ENCODE data around the gene HSD17B1. TPM values are rescaled to one million over a fixed set of nuclear protein-coding genes. Genes with fewer than 3 reads are reported as not detected.
A peak's percentile ranks its signal among the peaks of the same experiment; 100 is the strongest.

The HSD17B1 gene
- total and polyA plus RNA-seq, 8 donors = 0.32 to 3.5 (median 0.91) TPM

DNA sequence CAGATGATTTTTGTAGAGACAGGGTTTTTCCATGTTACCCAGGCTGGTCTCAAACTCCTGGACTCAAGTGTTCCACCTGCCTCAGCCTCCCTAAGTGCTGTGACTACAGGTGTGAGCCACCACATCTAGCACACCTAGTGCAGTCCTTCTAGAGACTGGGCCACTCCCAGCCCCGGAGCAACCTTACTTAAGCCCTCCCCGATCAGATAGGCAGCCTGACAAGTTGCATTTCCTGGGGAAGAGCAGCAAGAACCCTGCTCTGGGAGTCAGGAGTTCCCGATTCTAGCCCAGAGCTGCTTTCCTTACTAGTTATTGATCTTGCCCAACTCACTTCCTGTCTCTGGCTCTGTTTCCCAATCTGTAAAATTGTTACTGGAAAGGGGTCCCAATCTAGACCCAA lies 23.7 kb upstream of the HSD17B1 start:
- Histone ChIP-seq H3K9me3 (no peaks in the 10 kb centered on the region), H3K4me3 (no peak overlapping the region), H3K36me3 (no peaks in the 10 kb centered on the region), H3K27me3 (no peaks in the 10 kb centered on the region), H3K27ac (no peak overlapping the region), H3K4me1 (peaks cover 9 to 21% (median 14%) of the 10 kb centered on the region in 3 donors)
- ATAC-seq (no peak), DNase-seq (no peak), FAIRE-seq (no peak)
- intact Hi-C loops (cut with DNase I) = loop anchor here in 1 of 3 donors (10.0 kb wide), 1 partner anchor 214 kb away; no protein-coding TSS in a partner anchor
- TF ChIP-seq, protein P1, sequence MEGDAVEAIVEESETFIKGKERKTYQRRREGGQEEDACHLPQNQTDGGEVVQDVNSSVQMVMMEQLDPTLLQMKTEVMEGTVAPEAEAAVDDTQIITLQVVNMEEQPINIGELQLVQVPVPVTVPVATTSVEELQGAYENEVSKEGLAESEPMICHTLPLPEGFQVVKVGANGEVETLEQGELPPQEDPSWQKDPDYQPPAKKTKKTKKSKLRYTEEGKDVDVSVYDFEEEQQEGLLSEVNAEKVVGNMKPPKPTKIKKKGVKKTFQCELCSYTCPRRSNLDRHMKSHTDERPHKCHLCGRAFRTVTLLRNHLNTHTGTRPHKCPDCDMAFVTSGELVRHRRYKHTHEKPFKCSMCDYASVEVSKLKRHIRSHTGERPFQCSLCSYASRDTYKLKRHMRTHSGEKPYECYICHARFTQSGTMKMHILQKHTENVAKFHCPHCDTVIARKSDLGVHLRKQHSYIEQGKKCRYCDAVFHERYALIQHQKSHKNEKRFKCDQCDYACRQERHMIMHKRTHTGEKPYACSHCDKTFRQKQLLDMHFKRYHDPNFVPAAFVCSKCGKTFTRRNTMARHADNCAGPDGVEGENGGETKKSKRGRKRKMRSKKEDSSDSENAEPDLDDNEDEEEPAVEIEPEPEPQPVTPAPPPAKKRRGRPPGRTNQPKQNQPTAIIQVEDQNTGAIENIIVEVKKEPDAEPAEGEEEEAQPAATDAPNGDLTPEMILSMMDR (IDR thresholded peaks at IDR 0.05) = no peak
- WGBS, 2 donors = 40 to 53% methylated on average over 3 of the region's 3 CpGs

DNA sequence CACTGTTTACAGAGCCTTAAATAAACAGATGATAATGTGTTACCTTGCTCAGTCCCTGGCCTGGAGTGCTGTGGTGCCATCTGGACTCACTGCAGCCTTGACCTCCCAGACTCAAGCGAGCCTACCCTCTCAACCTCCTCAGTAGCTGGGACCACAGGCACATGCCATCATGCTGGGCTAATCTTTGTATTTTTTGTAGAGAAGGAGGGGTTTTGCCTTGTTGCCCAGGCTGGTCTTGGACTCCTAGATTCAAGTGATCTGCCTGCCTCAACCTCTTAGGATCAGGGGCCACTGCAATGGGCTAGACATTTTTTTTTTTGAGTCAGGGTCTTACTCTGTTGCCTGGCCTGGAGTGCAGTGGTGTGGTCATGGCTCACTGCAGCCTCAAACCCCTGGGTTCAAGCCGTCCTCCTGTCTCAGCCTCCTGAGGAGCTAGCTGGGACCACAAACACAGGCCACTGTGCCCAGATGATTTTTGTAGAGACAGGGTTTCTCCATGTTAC lies 21.7 kb upstream of the HSD17B1 start:
- ATAC-seq (peak; percentile 45 to 73 (median 68)), FAIRE-seq (no peak), DNase-seq (peak in 2 of 6 donors; percentile 63 to 71)
- no peaks in the 10 kb centered on the region for H3K36me3 ChIP-seq
- TF ChIP-seq, protein P1 (IDR thresholded peaks at IDR 0.05) = no peak
- peak overlapping the region; percentile 23 to 79 (median 58) for H3K27ac ChIP-seq
- H3K9me3 ChIP-seq = no peaks in the 10 kb centered on the region
- intact Hi-C loops (cut with DNase I) = no loop called here
- no peaks in the 10 kb centered on the region for H3K27me3 ChIP-seq
- H3K4me1 ChIP-seq = peaks cover 11 to 26% (median 23%) of the 10 kb centered on the region in 3 donors
- H3K4me3 ChIP-seq = no peak overlapping the region
- 47 to 64% methylated on average over 2 of the region's 2 CpGs for WGBS, 2 donors

DNA sequence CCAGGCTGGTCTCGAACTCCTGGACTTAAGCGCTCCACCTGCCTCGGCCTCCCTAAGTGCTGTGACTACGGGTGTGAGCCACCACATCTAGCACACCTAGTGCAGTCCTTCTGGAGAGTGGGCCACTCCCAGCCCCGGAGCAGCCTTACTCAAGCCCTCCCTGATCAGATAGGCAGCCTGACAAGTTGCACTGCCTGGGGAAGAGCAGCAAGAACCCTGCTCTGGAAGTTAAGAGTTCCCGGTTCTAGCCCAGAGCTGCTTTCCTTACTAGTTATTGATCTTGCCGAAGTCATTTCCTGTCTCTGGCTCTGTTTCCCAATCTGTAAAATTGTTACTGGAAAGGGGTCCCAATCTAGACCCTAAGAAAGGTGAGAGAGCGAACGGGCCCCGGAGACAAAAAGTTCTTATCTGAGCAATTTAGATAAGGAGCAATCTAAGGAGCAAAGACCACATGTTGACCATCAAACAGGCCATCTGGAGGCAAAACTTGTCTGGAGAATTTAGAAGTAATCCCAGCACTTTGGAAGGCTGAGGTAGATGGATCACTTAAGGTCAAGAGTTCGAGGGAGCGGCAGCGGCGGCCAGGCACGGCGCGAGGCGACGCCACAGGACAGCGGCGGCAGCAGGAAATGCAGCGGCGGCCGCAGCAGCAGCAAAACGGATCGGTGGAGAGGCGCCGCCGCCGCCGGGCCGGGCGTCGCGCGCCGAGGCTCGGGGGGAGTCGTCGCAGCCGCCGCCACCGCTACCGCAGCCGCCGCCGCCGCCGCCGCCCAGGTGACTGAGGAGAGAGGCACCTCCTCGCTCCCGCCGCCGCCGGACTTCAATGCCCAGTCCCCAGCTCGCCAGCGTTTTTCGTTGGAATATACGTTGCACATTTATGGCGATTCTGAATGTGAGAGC lies 21.0 kb upstream of the HSD17B1 start:
- FAIRE-seq (no peak), ATAC-seq (peak; percentile 23 to 49 (median 38)), DNase-seq (peak; percentile 52 to 84 (median 58))
- H3K4me3 ChIP-seq = peak overlapping the region; percentile 10 to 50 (median 34)
- no peaks in the 10 kb centered on the region for H3K27me3 ChIP-seq
- H3K27ac ChIP-seq = peak overlapping the region; percentile 39 to 79 (median 72)
- no peaks in the 10 kb centered on the region for H3K9me3 ChIP-seq
- intact Hi-C loops (cut with DNase I) = no loop called here
- no peaks in the 10 kb centered on the region for H3K36me3 ChIP-seq
- 9 to 17% methylated on average over 31 to 60 of the region's 60 CpGs for WGBS, 2 donors
- peaks cover 11 to 26% (median 23%) of the 10 kb centered on the region in 3 donors for H3K4me1 ChIP-seq
- TF ChIP-seq, protein P1 (IDR thresholded peaks at IDR 0.05) = peak in 3 of 4 donors; percentile 19 to 35 (median 27)

DNA sequence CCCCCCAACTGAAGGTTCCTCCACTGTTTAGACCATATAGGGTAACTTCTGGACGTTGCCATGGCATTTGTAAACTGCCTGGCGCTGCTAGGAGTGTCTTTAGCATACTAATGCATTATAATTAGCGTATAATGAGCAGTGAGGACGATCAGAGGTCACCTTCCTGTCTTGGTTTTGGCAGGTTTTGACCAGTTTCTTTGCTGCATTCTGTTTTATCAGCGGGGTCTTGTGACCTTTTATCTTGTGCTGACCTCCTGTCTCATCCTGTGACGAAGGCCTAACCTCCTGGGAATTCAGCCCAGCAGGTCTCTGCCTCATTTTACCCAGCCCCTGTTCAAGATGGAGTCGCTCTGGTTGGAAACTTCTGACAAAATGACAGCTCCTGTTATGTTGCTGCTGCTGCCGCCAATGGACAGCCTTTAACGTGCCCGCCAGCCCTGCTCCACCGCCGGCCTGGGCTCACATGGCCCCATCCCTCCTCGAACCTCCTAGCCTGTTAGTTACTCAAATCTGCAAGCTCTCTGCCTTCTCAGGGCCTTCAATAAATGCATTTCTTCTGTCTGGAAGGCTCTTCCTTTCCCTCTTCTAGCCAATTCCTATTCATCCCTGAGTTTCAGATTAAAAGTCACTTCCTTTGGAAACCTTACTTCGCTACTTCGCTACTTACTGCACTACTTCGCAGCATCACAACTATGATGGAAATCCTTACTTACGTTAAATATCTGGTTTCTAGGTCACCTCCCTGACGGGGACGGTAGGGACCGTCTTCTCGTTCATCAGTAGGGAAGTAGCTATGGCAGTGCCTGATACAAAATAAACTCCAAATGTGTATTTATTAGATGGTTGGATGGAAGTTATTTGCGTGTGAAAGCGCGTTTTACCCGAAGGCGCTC lies 17.3 kb upstream of the HSD17B1 start:
- H3K27me3 ChIP-seq = no peaks in the 10 kb centered on the region
- DNase-seq = no peak
- ATAC-seq = peak in 3 of 4 donors; percentile 5 to 7 (median 6)
- 34 to 39% methylated on average over 26 of the region's 26 CpGs for WGBS, 2 donors
- intact Hi-C loops (cut with DNase I) = no loop called here
- FAIRE-seq = no peak
- TF ChIP-seq, protein P1 (IDR thresholded peaks at IDR 0.05) = no peak
- H3K36me3 ChIP-seq = no peaks in the 10 kb centered on the region
- peaks cover 8 to 26% (median 16%) of the 10 kb centered on the region in 3 donors for H3K4me1 ChIP-seq
- H3K4me3 ChIP-seq = peak overlapping the region; percentile 40 to 68 (median 64)
- H3K9me3 ChIP-seq = no peaks in the 10 kb centered on the region
- H3K27ac ChIP-seq = peak overlapping the region; percentile 46 to 91 (median 82)

Measured in pancreas (tissue), 10 donors.